ENCODE results near the gene CPLANE1.
"Not testable (repeated sequence)": the region's sequence is repeated elsewhere in the genome, so short reads cannot be mapped to it uniquely, and the experiment has no call there.

The CPLANE1 gene

GRCh38 chr5:37207802-37208201 lies 41.4 kb downstream of the CPLANE1 start:
- DNase-seq: no peak

- no peak for DNase-seq
These were observed 42.4 kb downstream of the CPLANE1 start for GRCh38 chr5:37206736-37207135.

GRCh38 chr5:37198842-37199241 lies 50.3 kb downstream of the CPLANE1 start:
- no peak for DNase-seq

GRCh38 chr5:37198061-37198460 lies 51.1 kb downstream of the CPLANE1 start:
- DNase-seq: no peak

GRCh38 chr5:37197340-37198050 lies 51.7 kb downstream of the CPLANE1 start:
- DNase-seq: peak; percentile 19

GRCh38 chr5:37190592-37190991 lies 58.6 kb downstream of the CPLANE1 start:
- DNase-seq: no peak

GRCh38 chr5:37189355-37189754 lies 59.8 kb downstream of the CPLANE1 start:
- DNase-seq: no peak

GRCh38 chr5:37187465-37187977 lies 61.7 kb downstream of the CPLANE1 start:
- no peak for DNase-seq

GRCh38 chr5:37184748-37185364 lies 64.3 kb downstream of the CPLANE1 start:
- DNase-seq: no peak

GRCh38 chr5:37182667-37183066 lies 66.5 kb downstream of the CPLANE1 start:
- no peak for DNase-seq

- no peak for DNase-seq
These were observed 74.2 kb downstream of the CPLANE1 start for GRCh38 chr5:37174928-37175327.

GRCh38 chr5:37172957-37173356 lies 76.2 kb downstream of the CPLANE1 start:
- no peak for DNase-seq

GRCh38 chr5:37170856-37171255 lies 78.3 kb downstream of the CPLANE1 start:
- DNase-seq: no peak

- DNase-seq: no peak
These were observed 83.0 kb downstream of the CPLANE1 start for GRCh38 chr5:37166197-37166596.

GRCh38 chr5:37165761-37166160 lies 83.4 kb downstream of the CPLANE1 start:
- no peak for DNase-seq

- no peak for DNase-seq
These were observed 95.5 kb downstream of the CPLANE1 start for GRCh38 chr5:37153661-37154060.

GRCh38 chr5:37146896-37147295 lies 102.3 kb downstream of the CPLANE1 start:
- no peak for DNase-seq

- no peak for DNase-seq
These were observed 112.5 kb downstream of the CPLANE1 start for GRCh38 chr5:37136694-37137093.

- DNase-seq: not testable (repeated sequence)
These were observed 113.9 kb downstream of the CPLANE1 start for GRCh38 chr5:37135312-37135711.

GRCh38 chr5:37133939-37134338 lies 115.2 kb downstream of the CPLANE1 start:
- DNase-seq: no peak

- no peak for DNase-seq
These were observed 116.5 kb downstream of the CPLANE1 start for GRCh38 chr5:37132646-37133045.

GRCh38 chr5:37121465-37121864 lies 127.7 kb downstream of the CPLANE1 start:
- no peak for DNase-seq

GRCh38 chr5:37121027-37121426 lies 128.1 kb downstream of the CPLANE1 start:
- no peak for DNase-seq

- no peak for DNase-seq
These were observed 128.9 kb downstream of the CPLANE1 start for GRCh38 chr5:37120270-37120669.

- no peak for DNase-seq
These were observed 132.8 kb downstream of the CPLANE1 start for GRCh38 chr5:37116359-37116758.

Measured in RPMI8226 (cell line).